GM21367 (cell line): Measurements from ENCODE around the gene SAMD10.
"Not testable (repeated sequence)": the region's sequence is repeated elsewhere in the genome, so short reads cannot be mapped to it uniquely, and the experiment has no call there.

ENCODE experiments used
- ATAC-seq: cut with Tn5 transposase; IDR thresholded peaks from one replicate; pipeline ENCODE4 v1.9.1; 2021; ENCODE audit not compliant: unreplicated experiment

Gene SAMD10

DNA sequence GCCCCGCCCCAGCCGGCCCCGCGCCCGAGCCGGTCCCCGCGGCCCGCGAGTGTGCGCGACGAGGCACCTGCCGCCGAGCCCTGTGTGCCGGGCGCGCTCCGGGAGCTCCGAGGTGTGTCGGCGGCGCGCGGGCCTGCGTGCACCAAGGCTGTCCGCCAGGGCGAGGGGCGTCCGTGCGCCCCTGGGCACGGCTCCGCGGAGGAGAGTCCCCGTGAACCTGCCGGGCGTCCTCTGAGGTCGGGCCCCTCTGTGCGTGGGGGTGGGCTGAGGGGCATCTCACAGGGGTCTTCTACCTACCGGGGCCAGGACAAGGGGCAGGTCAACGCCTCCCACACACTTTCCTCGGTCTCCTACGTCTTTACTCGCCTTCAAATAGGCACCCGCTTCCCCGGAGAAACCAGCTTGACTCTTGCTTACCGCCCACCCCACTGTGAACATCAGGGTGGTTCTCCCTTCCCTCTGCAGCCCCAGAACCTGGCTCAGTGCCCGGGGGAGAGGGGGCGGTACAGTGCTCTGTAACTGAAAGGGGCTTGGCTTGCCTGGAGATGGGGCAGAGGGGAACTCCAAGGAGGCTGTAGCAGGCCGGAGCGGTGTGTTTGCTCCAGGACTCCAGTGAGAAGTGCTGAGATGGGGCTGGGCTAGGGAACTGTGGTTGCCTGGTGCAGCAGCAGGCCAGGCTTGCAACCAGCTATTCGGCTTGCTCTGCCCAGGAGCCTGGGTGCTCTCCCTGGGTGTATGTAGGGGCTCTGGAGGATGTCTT lies at the start of gene SAMD10:
Gene SAMD10 (minus strand): TSS at position 86 of the 760 bp plus-strand sequence. CDS start 175 bp downstream, outside the sequence.
- no peak for ATAC-seq

GRCh38 chr20:64027981-64028685 lies 48.7 kb upstream of the SAMD10 start:
- ATAC-seq: no peak

DNA sequence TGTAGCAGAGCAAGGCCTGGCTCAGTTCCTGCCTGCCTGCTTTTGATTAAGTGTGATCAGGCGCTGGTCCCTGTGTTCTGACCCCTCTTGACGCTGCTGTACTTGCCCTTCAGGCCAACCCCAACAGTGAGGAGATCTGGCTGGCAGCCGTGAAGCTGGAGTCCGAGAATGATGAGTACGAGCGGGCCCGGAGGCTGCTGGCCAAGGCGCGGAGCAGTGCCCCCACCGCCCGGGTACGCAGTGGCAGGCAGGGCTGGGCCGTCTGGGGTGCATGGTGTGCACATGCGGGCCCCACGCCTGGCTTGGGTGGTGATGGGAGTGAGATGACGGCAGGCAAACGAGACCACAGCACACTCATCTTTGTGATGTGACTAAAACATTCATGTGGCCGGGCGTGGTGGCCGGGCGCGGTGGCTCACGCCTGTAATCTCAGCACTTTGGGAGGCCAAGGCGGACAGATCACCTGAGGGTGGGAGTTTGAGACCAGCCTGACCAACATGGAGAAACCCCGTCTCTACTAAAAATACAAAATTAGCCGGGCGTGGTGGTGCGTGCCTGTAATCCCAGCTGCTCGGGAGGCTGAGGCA lies 46.5 kb upstream of the SAMD10 start:
- ATAC-seq: no peak

- ATAC-seq: no peak
Measured at GRCh38 chr20:64025101-64025825, 45.8 kb upstream of the SAMD10 start.

DNA sequence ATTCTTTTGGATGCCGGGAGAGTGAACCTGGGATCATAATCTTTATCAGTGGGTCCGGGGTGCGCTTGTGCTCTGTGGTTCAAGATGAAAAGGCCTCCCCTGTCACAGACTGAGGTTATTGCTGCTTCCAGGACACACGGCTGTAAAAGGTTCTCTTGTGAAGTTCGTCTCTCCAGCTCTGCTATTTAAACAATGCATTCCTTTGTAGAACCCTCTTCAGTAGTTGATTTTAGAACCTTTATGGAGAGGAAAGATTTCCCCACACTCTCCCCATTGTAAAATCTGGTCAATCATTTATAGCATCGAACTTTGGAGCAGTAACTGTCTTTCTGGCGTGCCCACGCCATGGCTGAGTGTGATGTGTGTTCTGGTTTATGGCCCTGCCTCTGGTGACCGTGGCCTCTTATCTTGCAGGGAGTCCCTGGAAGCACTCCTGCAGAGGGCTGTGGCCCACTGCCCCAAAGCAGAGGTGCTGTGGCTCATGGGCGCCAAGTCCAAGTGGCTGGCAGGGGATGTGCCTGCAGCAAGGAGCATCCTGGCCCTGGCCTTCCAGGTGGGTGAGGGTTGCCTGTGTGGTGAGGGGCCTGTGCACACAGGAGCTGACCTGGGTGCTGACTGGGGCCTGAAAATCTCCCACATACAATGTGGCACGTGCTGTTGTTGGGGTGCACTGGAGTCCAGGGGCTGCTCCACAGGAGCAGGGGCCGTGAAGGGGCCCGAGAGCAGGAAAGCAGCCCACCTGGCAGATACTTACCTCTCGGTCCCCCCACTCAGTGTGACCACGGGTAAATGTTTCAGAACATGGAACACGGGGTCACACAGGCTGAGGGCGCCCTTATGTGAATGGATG lies 44.9 kb upstream of the SAMD10 start:
- ATAC-seq: no peak

GRCh38 chr20:64023361-64024140 lies 44.1 kb upstream of the SAMD10 start:
- no peak for ATAC-seq

DNA sequence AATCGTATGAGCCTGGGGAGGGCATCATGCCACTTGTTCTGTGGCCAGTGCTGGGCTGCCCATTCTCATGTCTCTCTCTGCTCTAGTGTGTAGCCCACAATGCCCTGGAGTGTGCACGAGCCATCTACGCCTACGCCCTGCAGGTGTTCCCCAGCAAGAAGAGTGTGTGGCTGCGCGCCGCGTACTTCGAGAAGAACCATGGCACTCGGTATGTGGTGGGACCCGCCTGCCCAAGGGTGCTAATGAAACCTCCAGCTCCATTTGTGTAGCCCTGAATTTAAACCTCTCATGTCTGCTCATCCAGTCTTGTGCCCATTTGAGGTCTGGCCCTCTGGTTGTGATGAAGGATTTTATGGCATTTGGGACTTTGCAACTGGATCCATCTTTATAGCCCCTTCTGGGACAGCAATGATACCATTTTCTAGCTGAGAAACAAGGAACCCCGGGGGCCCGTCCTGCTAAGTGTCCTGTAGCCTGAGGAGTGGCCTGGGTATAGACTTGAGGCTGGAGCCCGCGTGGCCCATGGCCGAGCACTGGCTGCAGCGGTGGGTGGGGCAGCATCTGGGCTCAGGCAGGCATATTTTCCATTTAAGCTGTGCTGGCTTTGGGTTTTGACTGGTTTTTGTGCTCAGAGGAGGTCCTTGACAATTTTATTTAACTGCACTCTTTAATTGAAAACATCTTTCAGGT lies 43.4 kb upstream of the SAMD10 start:
- no peak for ATAC-seq

- ATAC-seq: no peak
Measured at GRCh38 chr20:64021124-64021975, 41.9 kb upstream of the SAMD10 start.

GRCh38 chr20:64015635-64016034 lies 36.2 kb upstream of the SAMD10 start:
- no peak for ATAC-seq

- not testable (repeated sequence) for ATAC-seq
Measured at GRCh38 chr20:64012385-64013154, 33.1 kb upstream of the SAMD10 start.

DNA sequence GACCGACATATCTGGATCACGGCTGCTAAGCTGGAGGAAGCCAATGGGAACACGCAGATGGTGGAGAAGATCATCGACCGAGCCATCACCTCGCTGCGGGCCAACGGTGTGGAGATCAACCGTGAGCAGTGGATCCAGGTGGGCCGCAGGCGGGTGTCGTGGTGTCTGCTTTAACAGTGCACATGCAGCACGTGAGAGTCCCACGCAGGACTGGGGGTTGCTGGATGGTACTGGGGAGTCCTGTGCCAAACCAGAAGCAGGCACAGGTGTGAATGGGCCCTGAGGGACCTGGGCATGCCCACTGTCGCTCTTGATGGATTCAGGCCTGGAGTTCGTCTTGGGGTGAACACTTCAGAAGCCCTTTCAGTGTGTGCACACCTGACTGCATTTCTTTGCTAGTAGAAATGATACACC lies 31.9 kb upstream of the SAMD10 start:
- no peak for ATAC-seq

DNA sequence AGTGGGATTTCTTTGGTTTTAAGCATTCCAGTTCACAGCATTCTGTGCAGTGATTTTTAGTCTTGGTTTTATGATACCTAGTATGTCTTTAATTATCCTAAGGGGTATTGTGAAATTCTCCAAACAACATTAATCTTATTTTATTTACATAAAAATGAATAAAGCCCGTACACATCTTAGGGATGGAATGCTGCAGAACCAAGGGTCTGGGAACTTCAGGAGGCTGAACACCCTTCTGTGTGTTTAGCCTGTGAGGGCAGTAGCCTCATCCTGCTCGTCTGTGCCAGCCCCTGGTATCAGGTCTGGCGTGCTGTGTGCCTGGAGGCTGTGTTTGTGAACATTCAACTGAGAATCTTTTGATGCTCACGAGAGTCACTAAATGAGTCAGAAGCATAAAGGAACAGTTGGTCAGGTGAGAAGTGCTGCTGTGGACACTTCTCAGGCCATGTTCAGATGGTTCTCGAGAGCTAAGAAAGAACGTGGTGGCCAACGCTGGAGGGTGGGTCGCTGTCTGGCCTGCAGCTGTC lies 31.3 kb upstream of the SAMD10 start:
- no peak for ATAC-seq

DNA sequence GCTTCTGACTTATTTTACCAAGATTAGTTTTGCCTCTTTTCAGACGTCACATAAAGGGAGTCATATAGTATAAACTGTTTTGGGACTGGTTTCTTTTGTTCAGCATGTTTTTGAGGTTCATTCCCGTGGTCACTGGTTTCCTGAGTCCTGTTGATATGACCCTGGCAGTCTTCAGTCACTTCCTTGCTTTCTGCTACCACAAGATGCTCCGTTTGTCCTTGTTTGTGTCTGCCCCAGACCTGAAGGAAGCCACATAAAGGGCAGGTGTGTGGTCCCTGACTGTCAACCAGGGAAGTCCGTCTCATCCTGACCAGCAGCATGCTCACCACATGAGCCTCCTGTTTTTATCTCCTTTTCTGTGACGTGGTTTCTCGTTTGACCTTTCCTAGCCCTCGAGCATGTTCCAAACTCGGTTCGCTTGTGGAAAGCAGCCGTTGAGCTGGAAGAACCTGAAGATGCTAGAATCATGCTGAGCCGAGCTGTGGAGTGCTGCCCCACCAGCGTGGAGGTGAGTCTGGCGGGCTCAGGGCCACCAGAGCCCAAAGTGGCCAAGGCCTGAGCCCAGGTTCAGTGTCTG lies 30.5 kb upstream of the SAMD10 start:
- ATAC-seq: no peak

GRCh38 chr20:64006902-64007301 lies 27.5 kb upstream of the SAMD10 start:
- ATAC-seq: no peak

DNA sequence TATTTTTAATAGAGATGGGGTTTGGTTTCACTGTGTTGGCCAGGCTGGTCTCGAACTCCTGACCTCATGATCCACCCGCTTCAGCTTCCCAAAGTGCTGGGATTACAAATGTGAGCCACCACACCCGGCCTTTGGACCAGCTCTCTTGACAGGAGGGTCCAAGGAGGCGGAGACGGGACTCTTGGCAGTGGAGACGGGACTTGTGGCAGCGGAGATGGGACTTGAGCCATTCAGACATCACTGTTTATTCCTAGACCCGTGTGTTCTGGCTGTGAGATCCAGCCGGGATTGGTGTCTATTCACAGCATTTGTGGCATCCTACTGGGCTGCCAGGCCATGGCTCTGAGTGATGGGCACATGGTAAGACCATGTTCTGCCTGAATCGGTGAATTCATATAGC lies 27.0 kb upstream of the SAMD10 start:
- no peak for ATAC-seq

DNA sequence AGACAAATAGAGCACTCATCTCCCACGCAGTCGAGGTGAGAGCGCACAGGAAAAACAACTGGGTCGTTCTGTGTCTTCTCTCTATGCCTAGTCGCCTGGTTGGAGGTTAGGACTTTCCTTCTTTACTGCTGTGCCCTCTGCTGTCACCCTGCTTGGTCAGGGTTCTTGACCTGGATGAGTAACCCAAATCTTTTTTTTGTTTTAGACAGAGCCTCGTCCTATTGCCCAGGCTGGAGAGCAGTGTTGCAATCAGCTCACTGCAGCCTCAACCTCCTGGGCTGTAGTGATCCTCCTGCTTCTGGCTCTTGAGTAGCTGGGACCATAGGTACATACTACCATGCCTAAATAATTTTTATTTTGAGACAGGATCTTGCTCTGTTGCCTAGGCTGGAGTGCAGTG lies 26.0 kb upstream of the SAMD10 start:
- no peak for ATAC-seq
